Colonic mucosa (tissue), 4 donors: ENCODE data around the gene AANAT. TPM values are rescaled to one million over a fixed set of nuclear protein-coding genes. Genes with fewer than 3 reads are reported as not detected.

Experiments used
- DNase-seq: peaks from one replicate; pipeline ENCODE4 v3.0.0-alpha.2; 2020
- H3K27ac ChIP-seq: fragments of 200-600 bp; one replicate; pipeline ENCODE4 v1.8.0; 2021
- H3K27me3 ChIP-seq: fragments of 200-600 bp; one replicate; pipeline ENCODE4 v1.8.0; 2021
- H3K36me3 ChIP-seq: fragments of 200-600 bp; one replicate; pipeline ENCODE4 v1.8.0; 2021
- H3K4me1 ChIP-seq: fragments of 200-600 bp; one replicate; pipeline ENCODE4 v1.8.0; 2021; ENCODE audit warnings: mild to moderate bottlenecking
- H3K4me3 ChIP-seq: fragments of 200-600 bp; one replicate; pipeline ENCODE4 v1.8.0; 2021
- H3K9ac ChIP-seq, 2 donors: one replicate each; pipeline ENCODE4 v1.7.0; 2013; ENCODE audit warnings: control low read depth in 2 of 2, low read depth in 2 of 2, low read length in 2 of 2
- H3K9me3 ChIP-seq: fragments of 200-600 bp; one replicate; pipeline ENCODE4 v1.8.0; 2021
- CTCF ChIP-seq: fragments of 200-600 bp; IDR thresholded peaks from one replicate; pipeline ENCODE4 v1.8.0; 2022; ENCODE audit warnings: antibody characterized with exemption, mild to moderate bottlenecking
- intact Hi-C: fragments of 100-400 bp; cut with DNase I; formaldehyde crosslinking; loops from one replicate; pipeline ENCODE4 v1.14.1; 2022
- total RNA-seq, 2 donors: library from RNA; stranded (reverse); fragmentation: NEBNext Ultra II Directional in 1 of 2; extraction: Animal tissue kit (Norgen Biotek cat#: 25700) in 1 of 2; gene quantifications; one replicate each; pipeline ENCODE4 v1.2.1, GENCODE V29; 2021
- donor health status: healthy.
- donor health status: DM: no; HTN: no; CAD: no.
- donor health status: DM: no; HTN: no; CAD: no.

Gene AANAT
- total RNA-seq, 2 donors from 2014 or later: not detected

GRCh38 chr17:76471498-76472257 lies 4.3 kb downstream of the AANAT start:
- Histone ChIP-seq H3K27ac (no peak overlapping the region), H3K4me1 (no peaks in the 10 kb centered on the region), H3K4me3 (no peak overlapping the region), H3K9ac (no peak overlapping the region), H3K9me3 (no peaks in the 10 kb centered on the region), H3K27me3 (no peaks in the 10 kb centered on the region), H3K36me3 (no peaks in the 10 kb centered on the region)
- intact Hi-C loops: no loop called here
- no peak for DNase-seq
- no peak for TF ChIP-seq CTCF

- H3K27ac ChIP-seq: no peak overlapping the region
- H3K4me1 ChIP-seq: no peaks in the 10 kb centered on the region
- H3K27me3 ChIP-seq: no peaks in the 10 kb centered on the region
- DNase-seq: no peak
- no peak overlapping the region for H3K4me3 ChIP-seq
- intact Hi-C loops: no loop called here
- H3K9me3 ChIP-seq: no peaks in the 10 kb centered on the region
- H3K36me3 ChIP-seq: no peaks in the 10 kb centered on the region
- H3K9ac ChIP-seq: no peak overlapping the region
- TF ChIP-seq CTCF: no peak
Measured at GRCh38 chr17:76472258-76472645, 4.8 kb downstream of the AANAT start.

- Histone ChIP-seq H3K9me3 (no peaks in the 10 kb centered on the region), H3K27ac (no peak overlapping the region), H3K27me3 (no peaks in the 10 kb centered on the region), H3K36me3 (no peaks in the 10 kb centered on the region), H3K9ac (no peak overlapping the region), H3K4me3 (no peak overlapping the region), H3K4me1 (no peaks in the 10 kb centered on the region)
- no peak for DNase-seq
- TF ChIP-seq CTCF: no peak
- intact Hi-C loops: no loop called here
Measured at GRCh38 chr17:76472726-76473125, 5.3 kb downstream of the AANAT start.

GRCh38 chr17:76473541-76473985 lies 6.2 kb downstream of the AANAT start:
- intact Hi-C loops: no loop called here
- no peaks in the 10 kb centered on the region for H3K36me3 ChIP-seq
- no peak for DNase-seq
- H3K9me3 ChIP-seq: no peaks in the 10 kb centered on the region
- no peak overlapping the region for H3K4me3 ChIP-seq
- H3K27ac ChIP-seq: no peak overlapping the region
- H3K9ac ChIP-seq: no peak overlapping the region
- no peak for TF ChIP-seq CTCF
- no peaks in the 10 kb centered on the region for H3K27me3 ChIP-seq
- H3K4me1 ChIP-seq: no peaks in the 10 kb centered on the region

GRCh38 chr17:76474238-76474637 lies 6.8 kb downstream of the AANAT start:
- Histone ChIP-seq H3K27ac (no peak overlapping the region), H3K36me3 (no peaks in the 10 kb centered on the region), H3K9ac (no peak overlapping the region), H3K9me3 (no peaks in the 10 kb centered on the region), H3K4me1 (no peaks in the 10 kb centered on the region), H3K27me3 (no peaks in the 10 kb centered on the region), H3K4me3 (no peak overlapping the region)
- DNase-seq: no peak
- intact Hi-C loops: no loop called here
- no peak for TF ChIP-seq CTCF
